VCaP (cell line): ENCODE measurements around the gene CDC42.

ENCODE experiments used
- H3K27ac ChIP-seq: fragments of 450-650 bp; 2 replicates; pipeline ENCODE4 v1.5.1; 2017
- CTCF ChIP-seq: fragments of 450-650 bp; conservative IDR thresholded peaks from 2 replicates; pipeline ENCODE4 v1.5.1; 2017; ENCODE audit warnings: mild to moderate bottlenecking, moderate library complexity

The CDC42 gene

DNA sequence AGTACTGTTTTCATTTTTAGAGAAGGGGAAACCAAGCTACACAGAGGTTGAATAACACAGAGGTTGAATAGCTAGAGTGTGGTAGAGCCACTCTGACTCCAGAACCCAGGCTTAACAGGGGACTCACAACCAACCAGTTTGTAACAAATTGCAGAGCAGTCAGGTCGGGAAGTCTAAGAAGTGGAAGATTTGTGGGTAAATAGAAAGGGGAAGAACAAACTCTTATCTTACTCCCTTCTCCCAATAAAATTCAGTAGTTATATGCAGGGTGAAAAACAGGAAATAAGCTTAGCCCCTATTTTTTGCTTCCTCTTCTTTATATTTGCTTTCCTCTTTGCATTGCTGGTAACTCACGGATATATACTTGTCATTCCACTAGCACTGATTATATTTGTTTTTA lies 23.2 kb downstream of the CDC42 start:
- peak overlapping the region; percentile 67 for H3K27ac ChIP-seq
- TF ChIP-seq CTCF, result no peak

GRCh38 chr1:22076346-22076745 lies 23.8 kb downstream of the CDC42 start:
- H3K27ac ChIP-seq, result peak overlapping the region; percentile 67
- TF ChIP-seq CTCF, result no peak

DNA sequence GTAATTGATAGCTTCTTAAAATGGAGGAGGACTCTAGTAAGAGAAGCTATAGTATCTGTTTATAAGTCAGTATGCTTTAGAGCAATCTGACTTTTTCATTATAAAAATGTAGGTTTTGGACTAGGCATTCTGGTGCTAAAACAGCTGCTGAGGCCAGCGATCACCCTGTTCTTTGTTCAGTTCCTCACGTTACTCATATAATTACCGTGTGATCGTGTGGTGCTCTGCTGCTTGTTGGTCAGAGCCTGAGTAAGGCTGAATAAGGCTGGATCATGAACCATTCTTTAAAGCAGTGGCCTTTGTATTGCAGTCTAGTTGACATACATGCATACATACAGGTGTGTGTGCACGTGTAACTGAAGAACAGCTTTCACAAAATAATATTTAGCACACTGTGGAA lies 25.2 kb downstream of the CDC42 start:
- H3K27ac ChIP-seq, result no peak overlapping the region
- no peak for TF ChIP-seq CTCF

DNA sequence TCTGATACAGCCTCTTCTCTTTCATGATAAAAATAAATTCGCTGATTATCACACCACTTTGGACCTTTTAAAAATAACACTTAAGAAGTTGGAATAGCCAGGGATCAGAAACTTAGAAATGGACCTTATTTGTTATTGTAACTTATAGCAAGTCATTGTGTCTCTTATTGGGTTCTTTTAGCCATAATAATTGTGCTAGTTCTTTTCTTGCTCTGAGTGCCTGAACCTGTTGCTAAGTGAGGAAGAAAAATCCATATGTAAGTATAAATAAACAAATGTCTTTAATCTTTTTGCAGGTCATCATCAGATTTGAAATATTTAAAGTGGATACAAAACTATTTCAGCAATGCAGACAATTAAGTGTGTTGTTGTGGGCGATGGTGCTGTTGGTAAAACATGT lies 25.6 kb downstream of the CDC42 start:
- TF ChIP-seq CTCF, result no peak
- no peak overlapping the region for H3K27ac ChIP-seq

DNA sequence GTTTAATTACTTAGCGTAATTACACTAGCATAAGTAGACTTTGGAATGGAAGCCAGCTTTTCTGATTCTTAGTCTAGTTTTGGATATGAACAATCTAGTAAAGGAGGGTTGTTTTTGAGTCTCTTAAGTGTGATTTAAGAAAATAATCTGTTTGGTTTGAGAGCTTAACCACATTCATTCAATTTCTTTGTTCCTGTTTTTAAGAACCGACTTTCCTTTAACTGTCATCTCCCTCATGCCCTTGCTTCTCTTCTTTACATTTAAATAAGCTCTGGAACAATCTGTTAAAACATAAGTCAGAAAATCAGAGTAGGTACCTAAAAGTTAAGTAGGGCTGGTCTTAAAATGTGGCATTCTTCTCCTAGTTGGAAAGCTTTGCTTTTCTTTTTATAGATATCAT lies 27.7 kb downstream of the CDC42 start:
- no peak for TF ChIP-seq CTCF
- no peak overlapping the region; the same call in 1 of the 2 replicates for H3K27ac ChIP-seq

GRCh38 chr1:22088331-22088730 lies 35.8 kb downstream of the CDC42 start:
- no peak overlapping the region for H3K27ac ChIP-seq
- no peak for TF ChIP-seq CTCF

DNA sequence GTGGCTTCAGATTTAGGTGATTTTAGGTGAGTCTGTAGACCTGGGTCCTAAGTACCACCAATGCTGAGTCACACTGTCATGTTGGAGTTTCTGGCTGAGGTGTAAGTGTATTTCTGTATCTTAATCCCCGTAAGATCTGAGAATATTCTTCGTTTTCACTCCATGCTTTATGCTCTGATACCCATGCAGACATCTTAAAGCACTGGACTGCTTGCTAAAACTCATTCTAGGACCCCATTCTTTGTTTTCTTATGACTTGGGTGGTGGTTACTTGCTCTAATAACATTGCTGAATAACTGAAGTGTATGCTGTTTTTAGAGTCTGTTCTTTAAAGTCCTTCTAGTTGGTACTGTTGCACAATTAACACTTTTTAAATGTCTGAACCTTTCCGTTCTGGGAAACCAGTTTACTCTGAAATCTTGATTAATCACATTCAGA lies 36.6 kb downstream of the CDC42 start:
- TF ChIP-seq CTCF, result no peak
- no peak overlapping the region for H3K27ac ChIP-seq

DNA sequence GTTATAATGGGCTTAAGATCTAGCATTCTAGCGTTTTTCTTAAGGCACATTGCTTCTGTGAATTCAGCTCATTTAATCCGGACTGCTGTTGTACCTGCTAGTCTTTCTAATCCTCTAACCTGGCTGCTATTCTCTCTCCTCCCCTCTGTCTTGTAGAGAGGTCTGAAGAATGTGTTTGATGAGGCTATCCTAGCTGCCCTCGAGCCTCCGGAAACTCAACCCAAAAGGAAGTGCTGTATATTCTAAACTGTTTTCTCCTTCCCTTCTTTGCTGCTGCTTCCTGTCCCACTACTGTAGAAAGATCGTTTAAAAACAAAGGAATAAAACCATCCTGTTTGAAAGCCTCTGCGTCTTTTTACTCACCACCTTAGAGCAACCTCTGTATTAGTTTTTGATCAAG lies 37.3 kb downstream of the CDC42 start:
- no peak overlapping the region for H3K27ac ChIP-seq
- no peak for TF ChIP-seq CTCF
